Testis (tissue), 2 donors: ENCODE results near the gene LPIN3.

Experiments
- POLR2A ChIP-seq: fragments of 450-650 bp; IDR thresholded peaks from one replicate; pipeline ENCODE4 v1.6.1; 2017; ENCODE audit warnings: antibody characterized with exemption, mild to moderate bottlenecking, moderate library complexity
- TF ChIP-seq, protein P1 (sequence below), 3 experiments: fragments of 450-650 bp in 2 of 3; fragments of 200-600 bp in 1 of 3; sonication (generic) in 1 of 3; IDR thresholded peaks; one replicate each; pipeline ENCODE4 v1.5.1; 2016 to 2019; ENCODE audit warnings: antibody characterized with exemption in 3 of 3, mild to moderate bottlenecking in 2 of 3, moderate library complexity in 1 of 3

DNA sequence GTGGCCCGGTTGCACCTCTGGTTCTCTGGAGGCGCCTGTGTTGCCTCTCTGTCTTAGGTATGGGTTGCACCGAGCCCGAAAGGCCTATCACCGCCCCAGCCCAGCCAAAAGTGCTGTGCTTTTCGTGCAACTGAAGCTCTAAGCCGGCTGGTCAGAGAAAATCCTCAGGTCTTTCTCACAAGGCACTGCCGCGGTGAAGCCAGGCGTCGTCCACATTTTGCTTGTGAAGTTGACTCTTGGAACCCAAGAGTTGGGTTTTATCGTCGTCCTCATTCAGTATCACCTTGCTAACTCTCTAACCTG, 26.7 kb downstream of the LPIN3 start:
- TF ChIP-seq POLR2A, result no peak
- TF ChIP-seq, protein P1, sequence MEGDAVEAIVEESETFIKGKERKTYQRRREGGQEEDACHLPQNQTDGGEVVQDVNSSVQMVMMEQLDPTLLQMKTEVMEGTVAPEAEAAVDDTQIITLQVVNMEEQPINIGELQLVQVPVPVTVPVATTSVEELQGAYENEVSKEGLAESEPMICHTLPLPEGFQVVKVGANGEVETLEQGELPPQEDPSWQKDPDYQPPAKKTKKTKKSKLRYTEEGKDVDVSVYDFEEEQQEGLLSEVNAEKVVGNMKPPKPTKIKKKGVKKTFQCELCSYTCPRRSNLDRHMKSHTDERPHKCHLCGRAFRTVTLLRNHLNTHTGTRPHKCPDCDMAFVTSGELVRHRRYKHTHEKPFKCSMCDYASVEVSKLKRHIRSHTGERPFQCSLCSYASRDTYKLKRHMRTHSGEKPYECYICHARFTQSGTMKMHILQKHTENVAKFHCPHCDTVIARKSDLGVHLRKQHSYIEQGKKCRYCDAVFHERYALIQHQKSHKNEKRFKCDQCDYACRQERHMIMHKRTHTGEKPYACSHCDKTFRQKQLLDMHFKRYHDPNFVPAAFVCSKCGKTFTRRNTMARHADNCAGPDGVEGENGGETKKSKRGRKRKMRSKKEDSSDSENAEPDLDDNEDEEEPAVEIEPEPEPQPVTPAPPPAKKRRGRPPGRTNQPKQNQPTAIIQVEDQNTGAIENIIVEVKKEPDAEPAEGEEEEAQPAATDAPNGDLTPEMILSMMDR (IDR thresholded peaks at IDR 0.05), result no peak
